Measurements from ENCODE around the gene DNAJB2.

GRCh38 chr2:219254590-219255201 lies 24.5 kb upstream of the DNAJB2 start:
- TF ChIP-seq CTCF (IDR thresholded peaks at IDR 0.05), result no peak
- no peak for TF ChIP-seq POLR2A (IDR thresholded peaks at IDR 0.05)

Measured in esophagus squamous epithelium (tissue), 4 donors.